ENCODE data around the gene ZNF814.

- TF ChIP-seq CTCF (IDR thresholded peaks at IDR 0.05; ENCODE audit: insufficient read depth, low read depth, low read length) = peak; percentile 14
- no peak for TF ChIP-seq EZH2 (IDR thresholded peaks at IDR 0.05; ENCODE audit: insufficient read depth, low read length)
These were observed 69.2 kb downstream of the ZNF814 start for GRCh38 chr19:57819475-57820148.
